ENCODE measurements around the gene FMO1.

- no peak for TF ChIP-seq POLR2A (IDR thresholded peaks at IDR 0.05; ENCODE audit: extremely low read depth, insufficient read length)
- no peak for TF ChIP-seq CTCF (IDR thresholded peaks at IDR 0.05; ENCODE audit: low read depth, low read length)
- no peak for TF ChIP-seq MYC (IDR thresholded peaks at IDR 0.05; ENCODE audit: low read depth, low read length)
These were observed 2.0 kb downstream of the FMO1 start for GRCh38 chr1:171250263-171250662.

Data from NB4 (cell line).